ENCODE data around the gene FOXO6. TPM values are rescaled to one million over a fixed set of nuclear protein-coding genes. Genes with fewer than 3 reads are reported as not detected.

The FOXO6 gene
- polyA plus RNA-seq, 1 of the 3 experiments (the other 2 are of a cell fraction) = 0.35 TPM

DNA sequence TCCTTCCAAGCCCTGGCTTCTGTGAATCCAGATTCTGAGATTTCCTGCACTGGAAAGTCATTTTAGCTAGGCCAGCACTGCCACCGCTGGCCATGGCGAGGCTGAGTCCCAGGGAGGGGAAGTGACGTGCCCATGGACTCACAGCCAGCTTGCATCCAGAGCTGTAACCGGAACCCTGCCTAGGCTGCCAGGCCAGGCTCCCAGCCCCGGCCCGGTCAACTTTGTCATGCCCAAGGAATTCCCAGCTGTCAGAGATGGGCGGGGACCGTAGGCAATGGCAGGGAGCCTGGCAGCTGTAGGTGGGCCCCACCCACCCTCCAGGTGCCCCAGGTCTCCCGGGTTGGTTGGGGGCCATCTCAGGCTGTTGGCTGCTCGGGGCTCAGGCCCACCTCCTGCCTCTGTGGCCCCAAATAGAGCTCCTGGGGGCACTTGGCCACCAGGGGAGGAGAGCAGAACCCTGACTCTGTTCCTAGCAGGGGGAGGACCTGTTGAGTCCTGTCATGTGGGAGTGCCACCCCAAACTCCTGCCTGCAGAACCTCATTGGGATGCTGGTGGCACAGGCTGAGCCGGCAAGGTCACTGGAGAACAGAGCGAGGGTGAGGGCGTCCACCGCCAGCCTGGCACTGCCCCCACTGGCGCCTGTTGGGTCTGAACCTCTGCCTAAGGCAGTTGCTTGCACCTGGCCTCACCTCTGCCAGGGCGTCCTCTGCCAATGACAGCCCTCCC lies 57.8 kb downstream of the FOXO6 start:
- 32% methylated on average over 7 of the region's 16 CpGs for WGBS (ENCODE audit: low lambda C conversion rate)
- H3F3A ChIP-seq (replicated peaks; ENCODE audit: insufficient read depth) = peaks cover 10% of the 10 kb centered on the region
- no peaks in the 10 kb centered on the region for H3K79me2 ChIP-seq (ENCODE audit: insufficient read depth)
- peak overlapping the region; percentile 31; the same call in 1 of the 2 replicates for H3K4me2 ChIP-seq
- no peak for DNase-seq
- no peak overlapping the region for H3K9ac ChIP-seq
- CTCF ChIA-PET = interaction anchor here (0.8 to 9.2 kb wide), 22 partner anchors 9 to 154 kb away, joined by 3 to 174 read pairs (median 6); partner anchors contain the start of genes EDN2 and FOXO6
- peak overlapping the region; percentile 66; the same call in 1 of the 2 replicates for H2AFZ ChIP-seq (ENCODE audit: low read depth)
- no peak overlapping the region for H3K4me3 ChIP-seq (ENCODE audit: low read depth in 2 of 2, low read length in 1 of 2)
- POLR2A ChIA-PET = interaction anchor here (1.7 kb wide), 1 partner anchor 15 kb away, joined by 3 read pairs; no protein-coding TSS in a partner anchor
- no peaks in the 10 kb centered on the region for H4K20me1 ChIP-seq (ENCODE audit: insufficient read depth)
- H3K9me2 ChIP-seq = no peaks in the 10 kb centered on the region
- H3K36me3 ChIP-seq (replicated peaks in 1 of 2; ENCODE audit: control insufficient read depth in 1 of 2, insufficient read depth in 2 of 2, low read length in 1 of 2) = no peaks in the 10 kb centered on the region
- peaks cover 12 to 34% of the 10 kb centered on the region in 2 experiments; a peak in 3 of 4 replicates for H3K4me1 ChIP-seq (ENCODE audit: control insufficient read depth in 1 of 2, insufficient read depth in 2 of 2, low read depth in 1 of 2, low read length in 1 of 2)
- H3K9me3 ChIP-seq = no peaks in the 10 kb centered on the region
- no peak for TF ChIP-seq MEF2A (IDR thresholded peaks at IDR 0.05; ENCODE audit: borderline replicate concordance, low read depth)
- no peak for TF ChIP-seq USF1 (IDR thresholded peaks at IDR 0.05; ENCODE audit: borderline replicate concordance, low read depth)
- TF ChIP-seq TCF12 (IDR thresholded peaks at IDR 0.05) = no peak
- TF ChIP-seq SIN3A (IDR thresholded peaks at IDR 0.05; ENCODE audit: borderline replicate concordance, low read depth, low read length) = peak; percentile 62; the same call in 1 of the 2 replicates
- peak; percentile 73 for TF ChIP-seq GABPA (IDR thresholded peaks at IDR 0.05; ENCODE audit: low read depth)
- peak; percentile 38 for TF ChIP-seq RAD21 (IDR thresholded peaks at IDR 0.05; ENCODE audit: low read length)
- TF ChIP-seq, protein P1, sequence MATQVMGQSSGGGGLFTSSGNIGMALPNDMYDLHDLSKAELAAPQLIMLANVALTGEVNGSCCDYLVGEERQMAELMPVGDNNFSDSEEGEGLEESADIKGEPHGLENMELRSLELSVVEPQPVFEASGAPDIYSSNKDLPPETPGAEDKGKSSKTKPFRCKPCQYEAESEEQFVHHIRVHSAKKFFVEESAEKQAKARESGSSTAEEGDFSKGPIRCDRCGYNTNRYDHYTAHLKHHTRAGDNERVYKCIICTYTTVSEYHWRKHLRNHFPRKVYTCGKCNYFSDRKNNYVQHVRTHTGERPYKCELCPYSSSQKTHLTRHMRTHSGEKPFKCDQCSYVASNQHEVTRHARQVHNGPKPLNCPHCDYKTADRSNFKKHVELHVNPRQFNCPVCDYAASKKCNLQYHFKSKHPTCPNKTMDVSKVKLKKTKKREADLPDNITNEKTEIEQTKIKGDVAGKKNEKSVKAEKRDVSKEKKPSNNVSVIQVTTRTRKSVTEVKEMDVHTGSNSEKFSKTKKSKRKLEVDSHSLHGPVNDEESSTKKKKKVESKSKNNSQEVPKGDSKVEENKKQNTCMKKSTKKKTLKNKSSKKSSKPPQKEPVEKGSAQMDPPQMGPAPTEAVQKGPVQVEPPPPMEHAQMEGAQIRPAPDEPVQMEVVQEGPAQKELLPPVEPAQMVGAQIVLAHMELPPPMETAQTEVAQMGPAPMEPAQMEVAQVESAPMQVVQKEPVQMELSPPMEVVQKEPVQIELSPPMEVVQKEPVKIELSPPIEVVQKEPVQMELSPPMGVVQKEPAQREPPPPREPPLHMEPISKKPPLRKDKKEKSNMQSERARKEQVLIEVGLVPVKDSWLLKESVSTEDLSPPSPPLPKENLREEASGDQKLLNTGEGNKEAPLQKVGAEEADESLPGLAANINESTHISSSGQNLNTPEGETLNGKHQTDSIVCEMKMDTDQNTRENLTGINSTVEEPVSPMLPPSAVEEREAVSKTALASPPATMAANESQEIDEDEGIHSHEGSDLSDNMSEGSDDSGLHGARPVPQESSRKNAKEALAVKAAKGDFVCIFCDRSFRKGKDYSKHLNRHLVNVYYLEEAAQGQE (IDR thresholded peaks at IDR 0.05; ENCODE audit: low read depth, low read length) = 0 out of 2 replicates have a peak, but pooled peaks have one; percentile 29
- TF ChIP-seq, protein P2, sequence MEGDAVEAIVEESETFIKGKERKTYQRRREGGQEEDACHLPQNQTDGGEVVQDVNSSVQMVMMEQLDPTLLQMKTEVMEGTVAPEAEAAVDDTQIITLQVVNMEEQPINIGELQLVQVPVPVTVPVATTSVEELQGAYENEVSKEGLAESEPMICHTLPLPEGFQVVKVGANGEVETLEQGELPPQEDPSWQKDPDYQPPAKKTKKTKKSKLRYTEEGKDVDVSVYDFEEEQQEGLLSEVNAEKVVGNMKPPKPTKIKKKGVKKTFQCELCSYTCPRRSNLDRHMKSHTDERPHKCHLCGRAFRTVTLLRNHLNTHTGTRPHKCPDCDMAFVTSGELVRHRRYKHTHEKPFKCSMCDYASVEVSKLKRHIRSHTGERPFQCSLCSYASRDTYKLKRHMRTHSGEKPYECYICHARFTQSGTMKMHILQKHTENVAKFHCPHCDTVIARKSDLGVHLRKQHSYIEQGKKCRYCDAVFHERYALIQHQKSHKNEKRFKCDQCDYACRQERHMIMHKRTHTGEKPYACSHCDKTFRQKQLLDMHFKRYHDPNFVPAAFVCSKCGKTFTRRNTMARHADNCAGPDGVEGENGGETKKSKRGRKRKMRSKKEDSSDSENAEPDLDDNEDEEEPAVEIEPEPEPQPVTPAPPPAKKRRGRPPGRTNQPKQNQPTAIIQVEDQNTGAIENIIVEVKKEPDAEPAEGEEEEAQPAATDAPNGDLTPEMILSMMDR (IDR thresholded peaks at IDR 0.05) = peak; percentile 15
- peak; percentile 9; the same call in 1 of the 2 replicates for TF ChIP-seq SMC3 (IDR thresholded peaks at IDR 0.05; ENCODE audit: low read depth, low read length)
- TF ChIP-seq EZH2phosphoT487 (IDR thresholded peaks at IDR 0.05; ENCODE audit: borderline replicate concordance, low read depth) = no peak
- peak; percentile 31; the same call in 1 of the 2 replicates for TF ChIP-seq TAF1 (IDR thresholded peaks at IDR 0.05; ENCODE audit: borderline replicate concordance, low read depth, low read length)
- TF ChIP-seq NFIC (IDR thresholded peaks at IDR 0.05; ENCODE audit: borderline replicate concordance) = no peak; the same call in 1 of the 2 replicates
- TF ChIP-seq POLR2AphosphoS5 (IDR thresholded peaks at IDR 0.05; ENCODE audit: low read depth, low read length) = 0 out of 2 replicates have a peak, but pooled peaks have one; percentile 42
- TF ChIP-seq USF2 (IDR thresholded peaks at IDR 0.05; ENCODE audit: borderline replicate concordance, low read depth, low read length) = no peak
- no peaks in the 10 kb centered on the region for H3K27me3 ChIP-seq (ENCODE audit: insufficient read depth)
- H3K27ac ChIP-seq (ENCODE audit: low read depth in 2 of 2, low read length in 1 of 2) = peak overlapping the region; percentile 19 to 65; a peak in 3 of 4 replicates
